ENCODE measurements around the gene SLC12A8. TPM values are rescaled to one million over a fixed set of nuclear protein-coding genes. Genes with fewer than 3 reads are reported as not detected.

SLC12A8 gene
- total RNA-seq, 1 experiment from 2014 or later = 30.7 TPM

DNA sequence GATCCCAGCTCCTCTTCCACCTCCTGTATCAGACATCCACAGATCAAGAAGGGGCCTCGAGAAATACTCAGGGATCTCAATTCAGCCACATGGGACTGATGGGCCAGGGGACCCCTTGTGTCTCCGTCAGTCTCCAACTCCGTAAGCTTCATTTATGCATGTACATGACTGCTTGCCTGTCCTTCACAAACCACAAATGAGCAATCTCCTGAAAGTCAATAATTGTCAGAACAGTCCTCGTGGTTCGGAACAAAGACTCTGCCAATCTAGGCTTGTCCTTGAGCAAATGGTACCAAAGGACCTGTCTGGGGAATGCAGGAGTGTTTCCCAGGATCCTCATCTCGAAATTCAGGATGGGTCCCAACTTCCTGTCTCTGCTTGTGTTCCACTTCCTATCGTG lies 20.8 kb downstream of the SLC12A8 start:
- Histone ChIP-seq H3K27me3 (ENCODE audit: insufficient read depth, low read depth) (no peaks in the 10 kb centered on the region), H3K4me3 (no peak overlapping the region), H3K9me2 (ENCODE audit: insufficient read depth) (no peaks in the 10 kb centered on the region), H3K36me3 (ENCODE audit: low read depth) (peaks cover 25% of the 10 kb centered on the region; the same call in 1 of the 2 replicates), H3K79me2 (ENCODE audit: low read depth) (no peaks in the 10 kb centered on the region), H3K27ac (no peak overlapping the region), H2AFZ (no peak overlapping the region), H3K9me3 (ENCODE audit: insufficient read depth, low read depth) (no peaks in the 10 kb centered on the region), H3K4me1 (replicated peaks; ENCODE audit: insufficient read depth) (no peaks in the 10 kb centered on the region), H3F3A (ENCODE audit: insufficient read depth, low read depth) (no peaks in the 10 kb centered on the region), H4K20me1 (ENCODE audit: insufficient read depth) (no peaks in the 10 kb centered on the region), H3K4me2 (no peak overlapping the region)
- no peak for DNase-seq
- POLR2A ChIA-PET (ENCODE audit: unreplicated experiment) = no interaction called here
- no TSS peak for BruUV-seq (replicated peaks)
- intact Hi-C loops (cut with micrococcal nuclease; ENCODE audit: unreplicated experiment) = no loop called here
- TF ChIP-seq EZH2 (IDR thresholded peaks at IDR 0.05; ENCODE audit: low read depth) (no peak), CTCF (conservative IDR thresholded peaks at IDR 0.05) (no peak)
- CTCF ChIA-PET = no interaction called here

DNA sequence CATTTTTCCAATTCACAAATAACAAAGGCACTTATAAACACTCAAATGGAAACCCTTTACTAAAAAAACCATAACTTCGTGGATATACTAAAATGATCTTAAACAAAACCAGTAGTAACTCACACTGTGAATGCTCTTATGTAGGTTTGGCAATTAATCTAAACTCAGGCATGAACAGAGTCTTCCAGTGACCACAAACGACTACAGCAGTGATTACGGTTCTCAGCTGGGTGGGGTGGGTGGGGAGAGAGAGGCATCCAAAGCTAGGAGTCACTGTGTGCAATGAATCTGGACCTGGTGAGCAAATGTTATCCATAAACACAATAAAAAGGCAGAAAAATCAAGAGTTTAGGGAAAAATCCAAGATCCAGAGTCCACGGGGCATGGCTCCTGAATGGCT lies 21.3 kb downstream of the SLC12A8 start:
- ChIA-PET CTCF (no interaction called here), POLR2A (ENCODE audit: unreplicated experiment) (no interaction called here)
- no peaks in the 10 kb centered on the region for H3K9me3 ChIP-seq (ENCODE audit: insufficient read depth, low read depth)
- no peaks in the 10 kb centered on the region for H3K79me2 ChIP-seq (ENCODE audit: low read depth)
- H2AFZ ChIP-seq = no peak overlapping the region
- H3K27ac ChIP-seq = no peak overlapping the region
- H3K36me3 ChIP-seq (ENCODE audit: low read depth) = peaks cover 25% of the 10 kb centered on the region; the same call in 1 of the 2 replicates
- no TSS peak for BruUV-seq (replicated peaks)
- no peak overlapping the region for H3K4me2 ChIP-seq
- no peaks in the 10 kb centered on the region for H3F3A ChIP-seq (ENCODE audit: insufficient read depth, low read depth)
- TF ChIP-seq EZH2 (IDR thresholded peaks at IDR 0.05; ENCODE audit: low read depth) = no peak
- TF ChIP-seq CTCF (conservative IDR thresholded peaks at IDR 0.05) = no peak
- no peak for DNase-seq
- H4K20me1 ChIP-seq (ENCODE audit: insufficient read depth) = no peaks in the 10 kb centered on the region
- no peaks in the 10 kb centered on the region for H3K27me3 ChIP-seq (ENCODE audit: insufficient read depth, low read depth)
- intact Hi-C loops (cut with micrococcal nuclease; ENCODE audit: unreplicated experiment) = no loop called here
- H3K4me1 ChIP-seq (replicated peaks; ENCODE audit: insufficient read depth) = no peaks in the 10 kb centered on the region
- H3K9me2 ChIP-seq (ENCODE audit: insufficient read depth) = no peaks in the 10 kb centered on the region
- no peak overlapping the region for H3K4me3 ChIP-seq

GRCh38 chr3:125190786-125191185 lies 21.8 kb downstream of the SLC12A8 start:
- no peaks in the 10 kb centered on the region for H3F3A ChIP-seq (ENCODE audit: insufficient read depth, low read depth)
- no peaks in the 10 kb centered on the region for H3K9me3 ChIP-seq (ENCODE audit: insufficient read depth, low read depth)
- no peaks in the 10 kb centered on the region for H3K79me2 ChIP-seq (ENCODE audit: low read depth)
- CTCF ChIA-PET = no interaction called here
- H3K36me3 ChIP-seq (ENCODE audit: low read depth) = peaks cover 25% of the 10 kb centered on the region; the same call in 1 of the 2 replicates
- no peaks in the 10 kb centered on the region for H3K27me3 ChIP-seq (ENCODE audit: insufficient read depth, low read depth)
- no peak for DNase-seq
- TF ChIP-seq EZH2 (IDR thresholded peaks at IDR 0.05; ENCODE audit: low read depth) (no peak), CTCF (conservative IDR thresholded peaks at IDR 0.05) (no peak)
- no peak overlapping the region for H2AFZ ChIP-seq
- H4K20me1 ChIP-seq (ENCODE audit: insufficient read depth) = no peaks in the 10 kb centered on the region
- no TSS peak for BruUV-seq (replicated peaks)
- no peaks in the 10 kb centered on the region for H3K4me1 ChIP-seq (replicated peaks; ENCODE audit: insufficient read depth)
- POLR2A ChIA-PET (ENCODE audit: unreplicated experiment) = no interaction called here
- H3K27ac ChIP-seq = no peak overlapping the region
- H3K4me3 ChIP-seq = no peak overlapping the region
- intact Hi-C loops (cut with micrococcal nuclease; ENCODE audit: unreplicated experiment) = no loop called here
- no peaks in the 10 kb centered on the region for H3K9me2 ChIP-seq (ENCODE audit: insufficient read depth)
- H3K4me2 ChIP-seq = no peak overlapping the region

All from PC-9 (cell line).